ENCODE measurements around the gene RNF180.
A peak's percentile ranks its signal among the peaks of the same experiment; 100 is the strongest.

The RNF180 gene

GRCh38 chr5:64407103-64407825 is 241.6 kb downstream of the RNF180 start:
- DNase-seq: peak; percentile 17

DNA sequence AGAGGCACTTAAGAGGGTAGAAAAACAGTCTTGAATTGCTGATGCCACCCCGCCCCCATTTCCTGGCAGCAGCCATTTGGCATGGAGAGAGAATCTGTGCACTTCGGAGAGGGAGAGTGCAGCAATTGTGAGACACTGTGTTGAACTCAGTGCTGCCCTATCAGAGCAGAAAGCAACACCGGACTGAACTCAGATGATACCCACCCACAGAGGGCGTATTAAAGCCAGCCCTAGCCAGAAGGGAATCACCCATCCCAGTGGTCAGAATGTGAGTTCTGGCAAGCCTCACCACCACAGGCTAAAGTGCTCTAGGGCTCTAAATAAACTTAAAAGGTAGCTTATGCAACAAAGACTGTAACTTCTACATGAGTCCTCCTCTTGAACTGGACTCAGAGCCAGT is 251.7 kb downstream of the RNF180 start:
- DNase-seq: peak; percentile 39

GRCh38 chr5:64418013-64418412 is 252.4 kb downstream of the RNF180 start:
- no peak for DNase-seq
